Left lung (tissue), 10 donors: ENCODE measurements around the gene SPEF1. TPM values are rescaled to one million over a fixed set of nuclear protein-coding genes. Genes with fewer than 3 reads are reported as not detected.
A peak's percentile ranks its signal among the peaks of the same experiment; 100 is the strongest.

Source experiments
- ATAC-seq: fragments of 200-7000 bp; cut with Tn5 transposase; one replicate; pipeline ENCODE4 v1.9.1; 2020; ENCODE audit warnings: moderate library complexity
- DNase-seq, 4 donors: peaks; one replicate each; pipeline ENCODE4 v3.0.0-alpha.2; 2013 to 2020
- H3K27ac ChIP-seq, 2 donors: fragments of 200-600 bp; sonication (generic) in 1 of 2; one replicate each; pipeline versions ENCODE4 v1.5.0 to v1.8.0; 2020 to 2021
- H3K27me3 ChIP-seq, 2 donors: fragments of 200-600 bp; sonication (generic) in 1 of 2; one replicate each; pipeline versions ENCODE4 v1.5.0 to v1.8.0; 2020 to 2021
- H3K36me3 ChIP-seq, 2 donors: fragments of 200-600 bp; sonication (generic) in 1 of 2; one replicate each; pipeline versions ENCODE4 v1.5.0 to v1.8.0; 2020 to 2021
- H3K4me1 ChIP-seq, 2 donors: fragments of 200-600 bp; one replicate each; pipeline ENCODE4 v1.8.0; 2021
- H3K4me3 ChIP-seq, 2 donors: fragments of 200-600 bp; sonication (generic) in 1 of 2; one replicate each; pipeline versions ENCODE4 v1.5.0 to v1.8.0; 2020 to 2021; ENCODE audit warnings: mild to moderate bottlenecking in 1 of 2
- H3K9me3 ChIP-seq, 2 donors: fragments of 200-600 bp; sonication (generic) in 1 of 2; one replicate each; pipeline versions ENCODE4 v1.5.0 to v1.8.0; 2020 to 2021
- intact Hi-C, 2 donors: fragments of 100-400 bp; cut with DNase I; formaldehyde crosslinking; loops; one replicate each; pipeline versions ENCODE4 v1.11.2 to v1.14.2; 2022
- polyA plus RNA-seq, 6 donors: library from polyadenylated mRNA; unstranded; fragments of 120-200 nt; gene quantifications; one replicate each; pipeline ENCODE4 v1.2.1, GENCODE V29; 2013; ENCODE audit not compliant: insufficient read length in 6 of 6
- total RNA-seq, 2 donors: library from RNA; stranded (reverse); fragmentation: NEBNext Ultra II Directional; extraction: Animal tissue kit (Norgen Biotek cat#: 25700); gene quantifications; one replicate each; pipeline ENCODE4 v1.2.1, GENCODE V29; 2021
- TF ChIP-seq, protein P1 (sequence below), 2 donors: fragments of 200-600 bp; sonication (generic) in 1 of 2; IDR thresholded peaks; one replicate each; pipeline versions ENCODE4 v1.5.0 to v1.8.0; 2021; ENCODE audit warnings: antibody characterized with exemption in 2 of 2
- donor health status: DM: no; HTN: yes; CAD: no.
- donor health status: DM: no; HTN: no; CAD: no.

The SPEF1 gene
- total and polyA plus RNA-seq, 8 donors, result 0.26 to 4.0 (median 1.9) TPM

- no peak for ATAC-seq
- peak overlapping the region in 1 of 2 donors; percentile 41 for H3K27ac ChIP-seq
Measured at GRCh38 chr20:3787324-3788014, 6.2 kb upstream of the SPEF1 start.

DNA sequence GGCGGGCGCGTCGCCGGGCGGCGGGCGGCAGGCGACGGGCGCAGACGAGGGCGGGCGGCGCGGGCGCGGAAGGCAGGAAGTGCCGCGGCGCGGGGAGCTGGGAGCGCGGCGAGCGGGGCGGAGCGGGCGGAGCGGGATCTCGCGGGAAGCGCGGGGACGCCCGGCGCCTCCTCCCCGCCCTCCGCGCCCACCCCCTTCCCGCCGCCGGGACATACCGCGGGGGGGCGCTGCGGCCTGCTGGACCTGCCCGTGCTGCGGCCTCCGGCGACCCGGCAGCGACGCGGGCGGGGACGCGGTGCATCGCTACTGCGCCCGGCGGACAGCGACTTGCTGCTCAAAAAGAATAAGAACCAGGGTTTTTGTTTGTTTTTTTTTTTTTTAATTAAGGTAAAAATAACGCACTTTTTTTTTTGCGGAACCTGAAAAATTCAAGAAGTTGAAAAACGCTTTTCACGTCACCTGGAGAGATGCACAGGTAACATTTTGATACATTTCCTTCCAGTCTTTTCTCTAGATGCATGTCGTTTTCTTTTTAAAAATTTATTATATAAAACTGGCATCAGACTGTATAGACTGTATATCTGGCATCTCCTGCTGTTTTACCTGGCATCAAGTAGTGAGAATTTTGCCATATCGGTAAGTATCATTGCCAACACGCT, 5.5 kb upstream of the SPEF1 start, which contains the start of gene CENPB:
CENPB (minus strand) TSS at position 76 of the 659 bp plus-strand sequence. CDS start 257 bp downstream, outside the sequence.
- TF ChIP-seq, protein P1, sequence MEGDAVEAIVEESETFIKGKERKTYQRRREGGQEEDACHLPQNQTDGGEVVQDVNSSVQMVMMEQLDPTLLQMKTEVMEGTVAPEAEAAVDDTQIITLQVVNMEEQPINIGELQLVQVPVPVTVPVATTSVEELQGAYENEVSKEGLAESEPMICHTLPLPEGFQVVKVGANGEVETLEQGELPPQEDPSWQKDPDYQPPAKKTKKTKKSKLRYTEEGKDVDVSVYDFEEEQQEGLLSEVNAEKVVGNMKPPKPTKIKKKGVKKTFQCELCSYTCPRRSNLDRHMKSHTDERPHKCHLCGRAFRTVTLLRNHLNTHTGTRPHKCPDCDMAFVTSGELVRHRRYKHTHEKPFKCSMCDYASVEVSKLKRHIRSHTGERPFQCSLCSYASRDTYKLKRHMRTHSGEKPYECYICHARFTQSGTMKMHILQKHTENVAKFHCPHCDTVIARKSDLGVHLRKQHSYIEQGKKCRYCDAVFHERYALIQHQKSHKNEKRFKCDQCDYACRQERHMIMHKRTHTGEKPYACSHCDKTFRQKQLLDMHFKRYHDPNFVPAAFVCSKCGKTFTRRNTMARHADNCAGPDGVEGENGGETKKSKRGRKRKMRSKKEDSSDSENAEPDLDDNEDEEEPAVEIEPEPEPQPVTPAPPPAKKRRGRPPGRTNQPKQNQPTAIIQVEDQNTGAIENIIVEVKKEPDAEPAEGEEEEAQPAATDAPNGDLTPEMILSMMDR (IDR thresholded peaks at IDR 0.05), result peak; percentile 85 to 90

More at GRCh38 chr20:3787324-3788014, 6.2 kb upstream of the SPEF1 start:
- TF ChIP-seq, protein P1 (IDR thresholded peaks at IDR 0.05), result no peak
- Histone ChIP-seq H3K27me3 (no peaks in the 10 kb centered on the region), H3K36me3 (peaks cover 0 to 11% of the 10 kb centered on the region in 2 donors), H3K4me3 (peak overlapping the region; percentile 25 to 36), H3K4me1 (peaks cover 29 to 61% of the 10 kb centered on the region in 2 donors), H3K9me3 (no peaks in the 10 kb centered on the region)
- intact Hi-C loops, result no loop called here
- no peak for DNase-seq

GRCh38 chr20:3786126-3786484, 4.9 kb upstream of the SPEF1 start:
- H3K27ac ChIP-seq, result peak overlapping the region; percentile 79 to 82
- no peaks in the 10 kb centered on the region for H3K27me3 ChIP-seq
- peaks cover 0 to 11% of the 10 kb centered on the region in 2 donors for H3K36me3 ChIP-seq
- DNase-seq, result peak in 2 of 4 donors; percentile 51 to 86
- peaks cover 29 to 72% of the 10 kb centered on the region in 2 donors for H3K4me1 ChIP-seq
- H3K9me3 ChIP-seq, result no peaks in the 10 kb centered on the region
- peak overlapping the region; percentile 69 to 73 for H3K4me3 ChIP-seq
- peak; percentile 3 for ATAC-seq
- TF ChIP-seq, protein P1 (IDR thresholded peaks at IDR 0.05), result no peak
- intact Hi-C loops, result no loop called here

More for the DNA sequence above, 5.5 kb upstream of the SPEF1 start, which contains the start of gene CENPB:
- peak; percentile 84 to 97 (median 90) for DNase-seq
- Histone ChIP-seq H3K27ac (peak within 1 kb of the TSS; percentile 79 to 82), H3K9me3 (no peaks in the 10 kb centered on the region), H3K36me3 (peaks cover 0 to 11% of the 10 kb centered on the region in 2 donors), H3K4me1 (peaks cover 29 to 66% of the 10 kb centered on the region in 2 donors), H3K4me3 (peak within 1 kb of the TSS; percentile 69 to 73), H3K27me3 (no peaks in the 10 kb centered on the region)
- peak; percentile 96 for ATAC-seq
- intact Hi-C loops, result no loop called here

GRCh38 chr20:3785240-3786125, 4.2 kb upstream of the SPEF1 start:
- no peaks in the 10 kb centered on the region for H3K27me3 ChIP-seq
- no peaks in the 10 kb centered on the region for H3K9me3 ChIP-seq
- intact Hi-C loops, result no loop called here
- H3K36me3 ChIP-seq, result peaks cover 0 to 11% of the 10 kb centered on the region in 2 donors
- TF ChIP-seq, protein P1 (IDR thresholded peaks at IDR 0.05), result no peak
- peak overlapping the region; percentile 69 to 73 for H3K4me3 ChIP-seq
- peaks cover 29 to 78% of the 10 kb centered on the region in 2 donors for H3K4me1 ChIP-seq
- DNase-seq, result peak in 1 of 4 donors; percentile 80
- ATAC-seq, result peak; percentile 2
- H3K27ac ChIP-seq, result peak overlapping the region; percentile 79 to 82
